SJSA1 (cell line): ENCODE measurements around the gene NTRK1. TPM values are rescaled to one million over a fixed set of nuclear protein-coding genes. Genes with fewer than 3 reads are reported as not detected.

Experiments used
- DNase-seq, 2 experiments: peaks; one replicate each; pipeline ENCODE4 v3.0.0-alpha.2; 2015 to 2020; ENCODE audit warnings: low spot score in 2 of 2, low read depth in 1 of 2
- H3K27ac ChIP-seq: fragments of 250-450 bp; sonication (Bioruptor Pico); 2 replicates; pipeline ENCODE4 v1.5.1; 2020; ENCODE audit warnings: mild to moderate bottlenecking, moderate library complexity
- H3K27me3 ChIP-seq: fragments of 250-450 bp; sonication (Bioruptor Pico); replicated peaks from 2 replicates; pipeline ENCODE4 v1.5.1; 2020; ENCODE audit warnings: mild to moderate bottlenecking, moderate library complexity
- H3K36me3 ChIP-seq: fragments of 250-450 bp; sonication (Bioruptor Pico); 2 replicates; pipeline ENCODE4 v1.5.1; 2020; ENCODE audit warnings: mild to moderate bottlenecking
- H3K4me1 ChIP-seq: fragments of 250-450 bp; sonication (Bioruptor Pico); replicated peaks from 2 replicates; pipeline ENCODE4 v1.6.1; 2021; ENCODE audit warnings: mild to moderate bottlenecking
- H3K4me3 ChIP-seq: fragments of 250-450 bp; sonication (Bioruptor Pico); 2 replicates; pipeline ENCODE4 v1.5.1; 2020; ENCODE audit warnings: mild to moderate bottlenecking
- H3K9me3 ChIP-seq: fragments of 250-450 bp; sonication (Bioruptor Pico); replicated peaks from 2 replicates; pipeline ENCODE4 v1.5.1; 2020; ENCODE audit warnings: mild to moderate bottlenecking
- total RNA-seq: library from RNA; depleted of rRNA; stranded (reverse); fragments of >200 nt; shearing (Covaris generic); gene quantifications from 2 replicates; pipeline ENCODE4 v1.2.3, GENCODE V29; 2014; rRNA removed

The NTRK1 gene
- not detected in 2 replicates for total RNA-seq

DNA sequence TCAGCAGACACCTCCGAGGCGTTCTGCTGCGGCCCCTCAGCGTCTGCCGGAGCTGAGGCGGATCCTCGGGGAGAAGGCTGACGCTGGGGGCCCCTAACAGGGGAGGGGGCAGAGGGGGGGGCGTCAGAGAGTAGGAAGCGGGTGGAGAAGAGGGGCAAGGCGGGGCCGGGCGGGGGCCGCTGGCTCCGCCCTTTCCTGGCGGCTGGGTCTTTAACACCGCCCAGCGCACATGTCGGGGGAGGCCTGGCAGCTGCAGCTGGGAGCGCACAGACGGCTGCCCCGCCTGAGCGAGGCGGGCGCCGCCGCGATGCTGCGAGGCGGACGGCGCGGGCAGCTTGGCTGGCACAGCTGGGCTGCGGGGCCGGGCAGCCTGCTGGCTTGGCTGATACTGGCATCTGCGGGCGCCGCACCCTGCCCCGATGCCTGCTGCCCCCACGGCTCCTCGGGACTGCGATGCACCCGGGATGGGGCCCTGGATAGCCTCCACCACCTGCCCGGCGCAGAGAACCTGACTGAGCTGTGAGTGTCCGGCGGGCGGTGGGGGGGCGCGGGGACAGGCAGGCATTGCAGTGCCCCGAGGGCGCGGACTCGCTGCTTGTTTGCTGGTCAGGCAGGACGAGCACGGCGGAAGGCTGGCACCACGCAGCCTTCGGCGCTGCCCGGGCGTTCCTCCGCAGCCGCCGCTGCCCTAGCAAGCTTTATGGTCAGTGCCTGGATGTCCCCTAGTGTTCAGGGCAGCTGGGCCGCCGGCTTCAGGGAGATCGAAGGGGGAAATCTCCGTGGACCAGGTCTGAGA, at the start of gene NTRK1:
Gene NTRK1, plus strand, starts transcription at position 238 of the 796 bp plus-strand sequence. Its CDS starts 70 bp downstream, at position 308.
- Histone ChIP-seq H3K27me3 (peaks cover 74% of the 10 kb centered on the region), H3K9me3 (0 out of 2 replicates have a peak, but pooled peaks cover 2% of the 10 kb centered on the region), H3K4me3 (no peak within 1 kb of the TSS), H3K27ac (no peak within 1 kb of the TSS), H3K4me1 (peaks cover 21% of the 10 kb centered on the region), H3K36me3 (no peaks in the 10 kb centered on the region)
- no peak for DNase-seq

GRCh38 chr1:156811168-156811567, 49.5 kb upstream of the NTRK1 start:
- Histone ChIP-seq H3K9me3 (no peaks in the 10 kb centered on the region), H3K27me3 (no peaks in the 10 kb centered on the region), H3K4me1 (0 out of 2 replicates have a peak, but pooled peaks cover 6% of the 10 kb centered on the region), H3K27ac (no peak overlapping the region), H3K36me3 (no peaks in the 10 kb centered on the region), H3K4me3 (no peak overlapping the region)
- DNase-seq: no peak

GRCh38 chr1:156812293-156812990, 48.2 kb upstream of the NTRK1 start:
- no peaks in the 10 kb centered on the region for H3K36me3 ChIP-seq
- peaks cover 13% of the 10 kb centered on the region for H3K4me1 ChIP-seq
- H3K4me3 ChIP-seq: no peak overlapping the region
- H3K27me3 ChIP-seq: no peaks in the 10 kb centered on the region
- DNase-seq: no peak
- H3K27ac ChIP-seq: no peak overlapping the region
- no peaks in the 10 kb centered on the region for H3K9me3 ChIP-seq

GRCh38 chr1:156813298-156813697, 47.4 kb upstream of the NTRK1 start:
- no peak for DNase-seq
- Histone ChIP-seq H3K4me3 (no peak overlapping the region), H3K27me3 (no peaks in the 10 kb centered on the region), H3K27ac (no peak overlapping the region), H3K4me1 (peaks cover 13% of the 10 kb centered on the region), H3K9me3 (no peaks in the 10 kb centered on the region), H3K36me3 (no peaks in the 10 kb centered on the region)

GRCh38 chr1:156813750-156814570, 46.7 kb upstream of the NTRK1 start:
- no peaks in the 10 kb centered on the region for H3K36me3 ChIP-seq
- no peak overlapping the region for H3K4me3 ChIP-seq
- no peak for DNase-seq
- peaks cover 13% of the 10 kb centered on the region for H3K4me1 ChIP-seq
- no peaks in the 10 kb centered on the region for H3K9me3 ChIP-seq
- 0 out of 2 replicates have a peak, but pooled peaks cover 2% of the 10 kb centered on the region for H3K27me3 ChIP-seq
- H3K27ac ChIP-seq: no peak overlapping the region

DNA sequence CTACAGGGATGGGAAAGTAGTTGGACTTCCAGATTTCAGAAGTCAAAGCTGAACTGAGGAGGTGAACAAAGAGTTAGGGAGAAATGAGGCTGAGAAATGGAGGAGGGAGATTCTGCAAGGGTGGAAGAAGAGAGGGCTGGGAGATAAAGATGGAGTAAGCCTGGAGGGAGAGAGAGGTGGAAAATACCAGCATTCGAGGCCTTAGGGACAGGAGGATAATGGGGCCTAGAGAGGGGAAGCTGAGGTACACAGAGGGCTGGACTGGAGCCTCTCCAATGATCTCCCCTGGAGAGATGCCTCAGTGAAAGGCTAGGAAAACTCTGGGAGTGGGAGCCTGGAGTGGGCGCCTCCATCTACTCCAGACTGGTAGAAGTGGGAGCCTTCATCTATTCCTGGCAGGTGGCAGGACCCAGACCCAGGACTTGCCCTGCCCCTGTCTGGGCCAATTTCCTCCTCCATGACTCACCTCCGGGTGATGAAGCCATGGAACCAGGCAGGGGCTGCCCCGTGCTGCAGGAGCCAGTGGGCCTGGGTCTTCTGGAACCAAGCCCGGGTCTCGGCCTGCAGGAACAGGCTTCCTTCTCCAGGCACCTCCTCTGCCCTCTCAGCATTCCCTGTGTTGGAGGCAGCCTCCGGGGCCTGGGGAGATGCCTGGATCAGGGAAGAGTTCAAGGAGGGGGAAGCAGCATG, 45.9 kb upstream of the NTRK1 start:
- DNase-seq: no peak
- Histone ChIP-seq H3K27me3 (0 out of 2 replicates have a peak, but pooled peaks cover 2% of the 10 kb centered on the region), H3K4me1 (peaks cover 13% of the 10 kb centered on the region), H3K4me3 (no peak overlapping the region), H3K9me3 (no peaks in the 10 kb centered on the region), H3K36me3 (no peaks in the 10 kb centered on the region), H3K27ac (no peak overlapping the region)

DNA sequence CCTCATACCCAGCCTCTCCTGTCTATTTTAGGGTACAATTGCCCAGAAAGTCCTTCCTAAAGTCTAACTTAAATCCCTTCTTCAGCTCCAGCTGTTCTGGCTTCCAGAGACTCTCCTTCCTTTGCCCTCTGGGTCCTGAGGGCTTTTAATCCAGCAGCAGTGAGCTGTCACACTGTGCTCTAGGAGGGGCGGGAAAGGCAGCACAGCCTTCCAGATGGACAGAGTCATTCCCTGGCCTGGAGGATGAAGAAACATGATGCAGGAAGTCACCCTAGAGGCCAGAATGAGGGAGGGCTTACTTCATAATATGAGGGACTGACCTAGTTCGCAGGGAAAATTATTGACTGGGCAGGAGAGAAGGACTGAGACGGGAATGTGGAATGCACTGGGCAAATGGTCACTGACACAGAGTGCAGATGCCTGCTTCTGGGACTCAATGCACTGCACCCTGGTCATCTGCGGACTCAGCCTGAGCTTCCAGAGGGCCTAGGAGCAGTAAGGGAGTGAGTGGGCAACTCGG, 45.3 kb upstream of the NTRK1 start:
- no peak for DNase-seq
- Histone ChIP-seq H3K36me3 (no peaks in the 10 kb centered on the region), H3K4me1 (peaks cover 13% of the 10 kb centered on the region), H3K27me3 (0 out of 2 replicates have a peak, but pooled peaks cover 2% of the 10 kb centered on the region), H3K27ac (no peak overlapping the region), H3K9me3 (no peaks in the 10 kb centered on the region), H3K4me3 (no peak overlapping the region)

GRCh38 chr1:156815961-156816422, 44.7 kb upstream of the NTRK1 start:
- no peak for DNase-seq
- Histone ChIP-seq H3K36me3 (no peaks in the 10 kb centered on the region), H3K4me3 (no peak overlapping the region), H3K9me3 (no peaks in the 10 kb centered on the region), H3K27ac (no peak overlapping the region), H3K4me1 (peaks cover 13% of the 10 kb centered on the region), H3K27me3 (0 out of 2 replicates have a peak, but pooled peaks cover 2% of the 10 kb centered on the region)

- Histone ChIP-seq H3K36me3 (no peaks in the 10 kb centered on the region), H3K4me3 (no peak within 1 kb of the TSS), H3K9me3 (no peaks in the 10 kb centered on the region), H3K27me3 (0 out of 2 replicates have a peak, but pooled peaks cover 2% of the 10 kb centered on the region), H3K27ac (no peak within 1 kb of the TSS), H3K4me1 (peaks cover 13% of the 10 kb centered on the region)
- DNase-seq: no peak
These were observed 43.9 kb upstream of the NTRK1 start, which contains the start of gene SH2D2A for GRCh38 chr1:156816561-156817328. Gene SH2D2A (minus strand): TSS chr1:156816848. CDS start chr1:156816708, 140 bp downstream.

DNA sequence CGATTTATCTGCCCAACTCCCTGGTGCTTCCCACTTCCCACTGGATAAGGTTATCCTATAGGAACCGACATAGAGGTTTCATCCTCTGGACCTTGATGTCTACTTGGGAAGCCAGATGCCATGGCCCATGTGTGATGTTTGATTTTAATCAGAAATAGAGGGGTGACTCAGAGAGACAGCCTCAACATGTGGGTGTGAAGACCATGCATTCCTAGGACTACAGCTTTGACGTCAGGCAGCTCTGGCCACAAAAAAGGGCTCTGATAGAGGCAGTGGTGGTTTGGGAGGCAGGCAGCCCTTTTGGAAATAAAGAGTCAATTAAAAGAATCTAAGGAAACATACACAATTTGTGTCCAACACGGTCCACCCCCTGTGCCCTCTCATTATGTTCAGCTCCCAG, 38.9 kb upstream of the NTRK1 start:
- no peaks in the 10 kb centered on the region for H3K36me3 ChIP-seq
- DNase-seq: no peak
- H3K27me3 ChIP-seq: peaks cover 6% of the 10 kb centered on the region; the same call in 1 of the 2 replicates
- H3K4me3 ChIP-seq: no peak overlapping the region
- H3K4me1 ChIP-seq: peaks cover 2% of the 10 kb centered on the region
- H3K27ac ChIP-seq: no peak overlapping the region
- H3K9me3 ChIP-seq: no peaks in the 10 kb centered on the region

DNA sequence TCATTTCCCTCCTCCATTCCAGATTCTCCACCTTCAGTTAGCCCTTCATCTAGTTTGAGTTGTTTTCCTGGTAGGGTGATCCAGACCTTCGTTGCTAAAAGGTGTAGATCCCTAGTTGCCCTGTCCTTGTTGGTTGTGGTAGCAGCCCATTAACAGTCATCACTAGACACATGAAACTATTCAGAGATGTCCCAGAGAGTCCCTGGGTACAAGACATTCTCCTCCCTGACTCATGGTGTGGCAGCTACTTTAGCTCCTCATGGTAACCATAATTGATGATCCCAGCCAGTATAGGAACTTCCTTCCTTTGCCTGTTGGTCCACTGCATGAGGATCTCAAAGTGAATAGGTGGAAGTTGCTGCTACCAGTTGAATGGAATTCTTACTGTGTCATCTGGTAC, 38.0 kb upstream of the NTRK1 start:
- Histone ChIP-seq H3K4me3 (no peak overlapping the region), H3K27me3 (peaks cover 7% of the 10 kb centered on the region; the same call in 1 of the 2 replicates), H3K27ac (no peak overlapping the region), H3K4me1 (no peaks in the 10 kb centered on the region), H3K9me3 (no peaks in the 10 kb centered on the region), H3K36me3 (no peaks in the 10 kb centered on the region)
- DNase-seq: no peak

GRCh38 chr1:156823210-156823790, 37.4 kb upstream of the NTRK1 start:
- no peaks in the 10 kb centered on the region for H3K9me3 ChIP-seq
- no peak for DNase-seq
- H3K27me3 ChIP-seq: peaks cover 11% of the 10 kb centered on the region; the same call in 1 of the 2 replicates
- H3K36me3 ChIP-seq: no peaks in the 10 kb centered on the region
- H3K4me3 ChIP-seq: no peak overlapping the region
- H3K4me1 ChIP-seq: no peaks in the 10 kb centered on the region
- no peak overlapping the region for H3K27ac ChIP-seq
